Gastrocnemius medialis (tissue), 4 donors: ENCODE data around the gene SSR4.

ENCODE experiments used
- CTCF ChIP-seq, 5 experiments: fragments of 450-650 bp in 3 of 5; fragments of 200-600 bp in 2 of 5; sonication (generic) in 2 of 5; IDR thresholded peaks in 4 of 5; conservative IDR thresholded peaks in 1 of 5; 1 replicate in 4 of 5; 2 replicates in 1 of 5; pipeline ENCODE4 v1.5.1; 2016 to 2019; ENCODE audit warnings: antibody characterized with exemption in 5 of 5, mild to moderate bottlenecking in 3 of 5, moderate library complexity in 3 of 5
- POLR2A ChIP-seq, 2 donors: fragments of 450-650 bp; IDR thresholded peaks; one replicate each; pipeline ENCODE4 v1.6.1; 2017; ENCODE audit warnings: antibody characterized with exemption in 2 of 2, mild to moderate bottlenecking in 2 of 2, moderate library complexity in 2 of 2

- TF ChIP-seq CTCF (IDR thresholded peaks at IDR 0.05 in 4 of 5, conservative IDR thresholded peaks at IDR 0.05 in 1 of 5) (no peak), POLR2A (IDR thresholded peaks at IDR 0.05) (no peak)
These were observed 34.5 kb downstream of the SSR4 start for GRCh38 chrX:153828723-153829548.
